Suprapubic skin (tissue), 4 donors: Measurements from ENCODE around the gene DCBLD1.
"Not testable (repeated sequence)": the region's sequence is repeated elsewhere in the genome, so short reads cannot be mapped to it uniquely, and the experiment has no call there.

ENCODE experiments used
- CTCF ChIP-seq, 2 donors: fragments of 200-600 bp in 1 of 2; fragments of 450-650 bp in 1 of 2; sonication (generic) in 1 of 2; IDR thresholded peaks; one replicate each; pipeline ENCODE4 v1.5.1; 2016 to 2019; ENCODE audit warnings: antibody characterized with exemption in 2 of 2, mild to moderate bottlenecking in 1 of 2, moderate library complexity in 1 of 2
- EP300 ChIP-seq: sonication (generic); formaldehyde crosslinking; IDR thresholded peaks from one replicate; pipeline ENCODE4 v1.6.1; 2017; ENCODE audit warnings: antibody characterized with exemption
- POLR2A ChIP-seq, 2 donors: fragments of 450-650 bp; IDR thresholded peaks; one replicate each; pipeline ENCODE4 v1.6.1; 2017; ENCODE audit warnings: antibody characterized with exemption in 2 of 2, mild to moderate bottlenecking in 2 of 2, moderate library complexity in 2 of 2
- POLR2AphosphoS5 ChIP-seq, 3 donors: sonication (generic); formaldehyde crosslinking; IDR thresholded peaks; one replicate each; pipeline ENCODE4 v1.6.1; 2017; ENCODE audit warnings: antibody characterized with exemption in 3 of 3

- TF ChIP-seq CTCF (IDR thresholded peaks at IDR 0.05); POLR2A (IDR thresholded peaks at IDR 0.05); EP300; POLR2AphosphoS5 (IDR thresholded peaks at IDR 0.05): not testable (repeated sequence)
Measured at GRCh38 chr6:117442313-117442712, 40.2 kb upstream of the DCBLD1 start.
